HG03066 (cell line): ENCODE results near the gene CYREN.
"Not testable (repeated sequence)": the region's sequence is repeated elsewhere in the genome, so short reads cannot be mapped to it uniquely, and the experiment has no call there.

ENCODE experiments used
- ATAC-seq: cut with Tn5 transposase; IDR thresholded peaks from one replicate; pipeline ENCODE4 v1.9.1; 2021; ENCODE audit warnings: low read depth; ENCODE audit not compliant: unreplicated experiment

CYREN gene

DNA sequence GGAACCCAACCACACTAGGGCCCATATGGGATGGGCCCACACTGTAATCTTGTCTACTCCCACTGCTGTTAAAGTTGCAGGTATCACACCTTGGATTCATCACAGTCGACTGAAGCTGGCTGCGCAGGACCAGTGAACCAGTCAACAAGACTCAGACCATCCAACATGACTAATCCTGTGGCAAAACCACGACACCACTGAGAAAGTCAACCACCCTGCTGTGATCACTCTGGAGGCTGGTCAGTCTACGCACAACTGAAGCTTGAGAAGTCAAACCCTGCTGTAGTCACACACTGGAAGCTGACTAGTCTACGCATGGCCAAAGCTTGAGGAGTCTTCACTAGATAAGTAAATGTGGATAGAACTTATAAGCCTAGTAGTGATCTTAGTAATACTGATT is 9.6 kb upstream of the CYREN start:
- no peak for ATAC-seq

DNA sequence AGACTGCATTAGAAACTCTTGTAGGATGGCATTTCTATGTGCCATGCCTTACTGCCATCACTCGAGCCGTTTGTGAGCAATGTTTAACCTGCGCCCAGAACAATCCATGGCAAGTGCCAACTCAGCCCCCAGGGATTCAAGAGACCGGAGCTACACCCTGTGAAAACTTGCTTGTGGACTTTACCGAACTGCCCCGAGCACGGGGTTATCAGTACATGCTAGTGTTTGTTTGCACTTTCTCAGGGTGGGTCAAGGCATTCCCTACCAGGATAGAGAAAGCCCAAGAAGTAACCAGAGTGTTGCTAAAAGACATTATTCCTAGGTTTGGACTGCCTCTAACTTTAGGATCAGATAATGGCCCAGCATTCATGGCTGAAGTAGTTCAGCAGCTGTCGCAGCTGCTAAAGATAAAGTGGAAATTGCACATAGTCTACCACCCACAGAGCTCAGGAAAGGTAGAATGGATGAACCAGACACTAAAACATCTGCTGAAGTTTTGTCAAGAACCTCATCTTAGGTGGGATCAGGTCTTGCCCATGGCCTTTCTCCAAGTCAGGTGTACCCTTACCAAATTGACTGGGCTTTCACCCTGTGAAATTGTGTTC is 8.9 kb upstream of the CYREN start:
- ATAC-seq, result no peak

GRCh38 chr7:135178364-135178763 is 7.9 kb upstream of the CYREN start:
- ATAC-seq, result no peak

GRCh38 chr7:135177028-135177696 is 6.7 kb upstream of the CYREN start:
- no peak for ATAC-seq

GRCh38 chr7:135175931-135176330 is 5.4 kb upstream of the CYREN start:
- no peak for ATAC-seq

DNA sequence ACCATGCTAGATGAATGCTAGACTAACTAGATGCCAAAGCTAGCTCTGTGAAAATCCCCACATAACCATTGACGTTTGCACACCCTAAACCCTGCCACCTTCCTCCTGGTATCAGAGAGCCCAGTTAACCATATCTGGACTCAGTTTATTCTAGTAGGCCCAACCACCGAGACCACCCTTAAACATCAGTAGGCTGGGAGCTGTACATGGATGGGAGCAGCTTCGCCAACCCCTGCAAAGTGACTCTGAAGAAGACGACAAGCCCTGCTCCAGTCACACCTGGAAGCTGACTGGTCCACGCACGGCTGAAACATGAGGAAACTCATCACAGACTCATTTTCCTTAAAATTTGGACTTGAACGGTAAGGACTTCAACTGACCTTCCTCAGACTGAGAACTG is 4.4 kb upstream of the CYREN start:
- no peak for ATAC-seq

- ATAC-seq, result not testable (repeated sequence)
Observed at GRCh38 chr7:135173916-135174315, 3.4 kb upstream of the CYREN start.

DNA sequence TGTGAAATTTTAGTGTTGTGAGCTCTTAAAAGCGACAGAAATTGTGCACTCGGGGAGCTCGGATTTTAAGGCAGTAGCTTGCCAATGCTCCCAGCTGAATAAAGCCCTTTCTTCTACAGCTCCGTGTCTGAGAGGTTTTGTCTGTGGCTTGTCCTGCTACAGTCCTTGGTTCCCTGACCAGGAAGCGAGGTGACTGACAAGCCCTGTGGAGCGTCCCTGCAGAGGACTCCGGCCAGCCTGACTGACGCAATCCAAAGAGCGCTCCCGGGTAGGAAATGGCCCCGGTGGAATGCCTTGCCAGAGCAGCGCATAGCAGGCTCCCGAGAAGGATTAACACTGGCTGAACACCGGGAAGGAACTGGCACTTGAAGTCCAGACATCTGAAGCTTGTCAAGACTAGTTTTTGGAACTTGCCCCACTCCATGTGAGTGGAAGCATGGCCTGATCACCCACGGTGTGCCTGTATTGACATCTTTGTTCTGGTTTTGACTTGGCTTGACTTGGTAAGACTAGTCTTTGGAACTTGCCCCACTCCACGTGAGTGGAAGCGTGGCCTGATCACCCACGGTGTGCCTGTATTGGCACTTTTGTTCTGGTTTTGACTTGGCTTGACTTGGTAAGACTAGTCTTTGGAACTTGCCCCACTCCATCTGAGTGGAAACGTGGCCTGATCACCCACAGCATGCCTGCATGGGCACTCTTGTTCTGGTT is 1.2 kb upstream of the CYREN start:
- ATAC-seq, result not testable (repeated sequence)

- peak; percentile 32 for ATAC-seq
Observed at GRCh38 chr7:135170998-135171481, 533 bp upstream of the CYREN start.

DNA sequence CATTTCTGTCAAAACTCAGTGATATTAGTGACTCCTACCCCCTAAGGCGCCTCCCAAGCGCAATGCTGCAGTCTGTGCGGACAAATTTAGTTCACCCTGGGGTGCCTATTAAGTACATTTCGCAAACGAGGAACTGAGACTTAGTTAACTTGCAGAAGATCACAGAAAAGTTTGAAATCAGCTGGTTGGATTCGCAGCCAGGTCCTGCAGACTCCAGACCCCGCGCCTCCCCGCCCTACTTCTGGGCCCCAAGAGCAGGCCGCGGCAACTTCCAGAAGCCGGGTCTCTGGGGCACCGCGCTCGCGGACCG is 588 bp downstream of the CYREN start:
- peak; percentile 2 for ATAC-seq

DNA sequence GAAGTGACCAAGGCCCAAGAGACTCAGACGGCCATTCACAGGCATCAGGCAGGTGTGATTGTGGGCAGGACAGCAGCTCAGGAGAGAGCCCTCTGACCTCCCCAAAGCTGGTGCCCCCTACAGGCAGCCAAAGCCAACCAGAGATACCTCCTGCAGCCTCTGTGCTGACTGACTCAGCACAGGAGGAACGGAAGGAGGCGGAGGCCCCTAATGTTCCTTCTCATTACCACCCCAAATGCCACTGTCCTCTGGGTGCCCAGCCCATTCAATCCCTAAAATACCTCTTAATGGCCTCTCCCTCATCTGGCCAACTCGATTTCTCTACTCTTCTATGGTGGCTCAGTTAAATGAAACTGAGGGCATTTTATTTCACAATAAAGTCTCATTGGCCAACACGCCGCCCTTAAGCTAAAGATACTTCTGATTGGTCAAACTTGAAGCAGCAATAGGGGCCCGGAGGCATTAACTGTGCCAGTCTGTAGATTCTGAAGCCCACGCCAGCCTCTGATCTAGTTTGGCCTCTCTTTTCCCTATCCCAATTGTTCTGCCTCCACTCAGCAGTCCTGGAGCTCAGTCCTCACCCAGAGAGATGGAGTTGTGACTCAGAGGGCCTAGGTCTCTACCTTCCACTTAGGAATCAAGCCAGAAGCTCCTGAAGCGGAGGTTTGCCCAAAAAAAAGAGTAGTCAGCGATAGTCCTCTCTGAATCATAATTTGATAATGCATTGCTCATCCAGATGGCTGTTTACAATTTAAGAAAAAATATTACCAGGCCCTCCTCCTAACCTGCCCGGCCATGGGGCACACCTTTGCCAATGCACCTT is 1.2 kb downstream of the CYREN start:
- peak; percentile 44 for ATAC-seq

- no peak for ATAC-seq
Observed at GRCh38 chr7:135168489-135169140, 1.9 kb downstream of the CYREN start.

DNA sequence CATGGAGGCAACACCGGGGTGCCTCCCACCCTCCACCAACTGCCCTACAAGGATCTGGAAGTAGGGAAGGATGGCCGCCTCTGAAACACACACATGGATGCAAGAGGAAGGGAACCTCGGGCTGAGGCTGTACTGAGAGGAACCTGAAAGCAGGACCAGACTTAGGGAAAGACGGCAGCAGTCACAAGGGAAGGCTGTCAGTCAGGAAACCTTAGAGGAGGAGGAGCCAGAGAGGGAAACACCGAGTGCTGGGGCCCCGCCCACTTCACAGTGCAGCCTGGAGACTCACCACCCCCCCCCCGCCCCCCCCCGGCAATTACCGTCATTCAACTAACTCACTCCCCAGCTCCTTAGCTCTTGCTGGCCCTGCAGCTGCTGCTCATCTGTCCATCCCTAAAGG is 2.5 kb downstream of the CYREN start:
- no peak for ATAC-seq

DNA sequence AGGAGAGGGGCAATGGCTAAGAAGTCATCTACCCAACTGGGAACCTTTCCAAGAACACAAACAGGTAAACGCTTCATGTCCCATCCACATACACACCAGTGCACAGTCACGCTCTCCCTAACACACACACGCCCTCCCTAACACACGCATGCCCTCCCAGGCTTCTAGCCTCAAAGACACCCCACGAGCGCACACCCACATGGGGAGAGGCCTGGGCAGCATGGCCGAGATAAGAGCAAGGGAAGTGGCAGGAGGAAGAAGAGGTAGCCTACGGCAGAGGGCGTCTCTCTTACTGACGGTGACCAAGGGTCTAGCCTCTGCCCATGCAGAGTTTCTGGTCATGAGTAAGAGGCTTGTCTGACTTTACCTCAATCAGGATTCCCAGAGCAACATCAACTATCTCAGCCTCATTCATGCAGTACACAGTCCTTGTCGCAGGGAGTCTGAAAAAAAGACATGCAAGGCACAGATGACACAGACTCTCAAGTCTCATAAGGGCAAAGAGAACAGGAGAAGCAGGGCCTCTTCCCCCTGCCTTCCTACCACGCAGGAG is 3.1 kb downstream of the CYREN start:
- no peak for ATAC-seq

- no peak for ATAC-seq
Observed at GRCh38 chr7:135166338-135166990, 4.0 kb downstream of the CYREN start.

DNA sequence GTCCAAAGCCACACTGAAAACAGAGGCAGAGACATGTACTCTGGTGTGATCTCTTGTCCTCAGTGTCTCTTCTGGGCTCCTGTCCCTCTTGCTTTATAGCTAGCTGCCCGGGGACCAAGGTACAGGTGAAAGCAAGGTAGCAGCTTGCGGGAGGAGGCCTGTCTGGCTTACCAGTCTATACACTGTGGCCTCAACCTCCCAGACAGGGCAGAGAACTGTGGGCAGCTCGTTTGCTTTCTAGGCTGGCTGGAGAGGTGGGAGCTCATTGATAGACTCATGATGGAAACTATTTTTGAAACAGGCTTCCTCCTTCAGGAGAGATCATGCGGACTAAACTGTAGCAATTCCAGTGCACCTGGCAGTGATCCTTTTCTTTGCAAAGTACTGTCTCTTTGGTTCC is 4.6 kb downstream of the CYREN start:
- no peak for ATAC-seq

GRCh38 chr7:135164357-135165061 is 6.0 kb downstream of the CYREN start:
- ATAC-seq, result no peak

- ATAC-seq, result no peak
Observed at GRCh38 chr7:135162382-135163001, 8.0 kb downstream of the CYREN start.

GRCh38 chr7:135161669-135162068 is 8.8 kb downstream of the CYREN start:
- ATAC-seq, result no peak
